T1000 (cell line): ENCODE measurements around the gene ACVR2B.
A peak's percentile ranks its signal among the peaks of the same experiment; 100 is the strongest.
"Not testable (repeated sequence)": the region's sequence is repeated elsewhere in the genome, so short reads cannot be mapped to it uniquely, and the experiment has no call there.

ENCODE experiments used
- DNase-seq: peaks from one replicate; lab custom pipeline; 2025; ENCODE audit warnings: mixed read lengths; lab: John Stamatoyannopoulos, UW

Gene ACVR2B

DNA sequence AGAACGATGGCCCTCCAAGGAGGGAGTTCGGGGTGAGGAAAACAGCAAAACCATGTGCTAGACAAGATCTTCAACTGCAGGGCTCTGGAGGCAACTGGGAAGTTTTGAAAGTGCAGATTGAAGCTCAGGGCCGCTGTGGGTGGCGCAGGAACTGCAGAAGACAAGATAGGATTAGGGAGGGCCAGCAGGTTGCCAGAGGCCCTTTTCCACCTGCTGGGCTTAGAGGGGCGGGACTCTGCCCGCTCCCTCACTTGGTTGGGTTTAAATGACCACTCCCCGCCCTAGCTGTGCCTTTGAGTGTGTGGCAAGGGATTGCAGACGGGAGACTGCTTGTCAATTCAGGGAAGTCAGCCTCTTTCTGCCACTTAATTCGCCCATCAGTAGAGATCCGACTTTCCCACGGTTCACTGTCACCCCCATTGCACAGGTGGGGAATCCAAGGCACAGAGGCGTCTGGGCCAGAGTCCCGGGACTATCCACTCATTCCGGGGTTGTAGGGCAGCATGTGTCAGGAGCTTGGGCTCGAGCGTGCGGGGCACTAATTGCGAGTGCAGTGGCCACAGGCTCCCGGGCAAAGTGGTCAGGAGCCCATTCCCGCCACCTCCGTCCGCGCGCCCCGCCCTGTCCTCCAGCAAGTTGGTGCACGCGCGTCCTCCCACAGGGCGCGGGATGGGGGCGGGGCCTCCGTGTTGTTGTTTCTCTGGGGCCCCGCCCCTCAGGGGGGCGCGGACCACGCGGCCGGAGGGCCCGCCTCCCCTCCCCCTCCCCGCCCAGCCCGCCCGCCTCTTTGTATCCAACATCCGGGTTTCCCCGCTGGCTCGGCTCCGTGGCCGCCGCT is at the start of gene ACVR2B:
Gene ACVR2B (plus strand): TSS at position 816 of the 838 bp plus-strand sequence. CDS start 433 bp downstream, outside the sequence.
- DNase-seq = peak; percentile 85

DNA sequence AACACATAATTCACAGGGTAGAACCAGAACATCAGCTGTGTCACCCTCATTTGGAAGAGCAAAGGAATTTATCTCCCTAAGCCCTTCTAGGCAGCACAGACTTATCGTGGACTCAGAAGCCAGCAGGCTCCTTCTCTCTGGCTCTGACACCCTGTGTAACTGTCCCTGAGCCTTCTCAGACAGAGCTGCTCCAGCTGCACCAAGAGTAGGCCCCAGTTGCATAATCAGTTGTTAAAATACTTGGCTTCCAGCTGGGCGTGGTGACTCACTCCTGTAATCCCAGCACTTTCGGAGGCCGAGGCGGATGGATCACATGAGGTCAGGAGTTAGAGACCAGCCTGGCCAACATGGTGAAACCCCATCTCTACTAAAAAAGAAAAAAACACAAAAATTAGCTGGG is 49.4 kb upstream of the ACVR2B start:
- no peak for DNase-seq

DNA sequence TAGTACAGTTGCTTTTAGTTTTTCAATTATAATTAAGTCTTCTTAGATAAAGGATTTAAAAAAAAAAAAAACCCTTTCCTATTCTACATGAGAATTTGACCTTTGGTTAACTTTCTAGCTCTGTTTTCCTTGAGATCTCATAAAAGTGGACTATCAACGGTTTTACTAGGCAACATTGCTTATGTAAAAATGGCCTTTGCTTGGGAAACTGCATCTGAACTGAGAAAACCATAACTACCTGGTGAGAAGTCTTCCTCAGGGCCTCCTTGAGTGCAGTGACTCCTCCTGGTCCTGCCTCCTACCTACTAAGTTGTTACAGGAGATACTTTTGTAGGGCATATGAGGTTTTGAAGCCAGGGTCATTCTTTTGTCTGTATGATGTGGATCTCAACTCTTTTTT is 42.1 kb upstream of the ACVR2B start:
- DNase-seq = no peak

GRCh38 chr3:38420758-38421157 is 32.9 kb upstream of the ACVR2B start:
- not testable (repeated sequence) for DNase-seq

DNA sequence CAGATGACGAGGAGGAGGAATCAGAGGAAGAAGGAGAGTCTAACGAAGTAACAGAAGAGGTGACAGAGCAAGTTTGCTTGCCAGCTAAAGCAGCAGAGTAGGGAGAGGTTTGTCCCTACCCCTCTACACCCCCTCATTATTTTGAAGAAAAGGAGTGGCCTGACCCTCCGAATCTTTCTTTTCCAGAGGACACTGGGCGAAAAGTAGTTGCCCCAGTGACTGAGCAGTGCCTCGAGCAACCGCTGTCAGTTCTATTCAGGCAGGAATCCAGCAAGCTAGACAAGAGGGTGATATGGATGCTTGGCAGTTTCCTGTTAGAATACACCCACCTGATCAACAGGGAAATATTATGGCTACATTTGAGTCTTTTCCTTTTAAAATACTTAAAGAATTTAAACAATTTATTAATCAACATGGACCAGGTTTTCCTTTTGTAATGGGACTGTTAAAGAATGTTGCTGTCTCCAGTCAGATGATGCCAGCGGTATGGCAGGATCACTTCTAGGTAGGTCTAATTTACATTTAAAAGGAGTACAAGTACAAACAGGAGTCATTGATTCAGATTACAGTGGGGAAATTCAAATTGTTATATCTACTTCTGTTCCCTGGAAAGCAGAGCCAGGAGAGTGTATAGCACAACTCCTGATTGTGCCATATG is 31.9 kb upstream of the ACVR2B start:
- no peak for DNase-seq

DNA sequence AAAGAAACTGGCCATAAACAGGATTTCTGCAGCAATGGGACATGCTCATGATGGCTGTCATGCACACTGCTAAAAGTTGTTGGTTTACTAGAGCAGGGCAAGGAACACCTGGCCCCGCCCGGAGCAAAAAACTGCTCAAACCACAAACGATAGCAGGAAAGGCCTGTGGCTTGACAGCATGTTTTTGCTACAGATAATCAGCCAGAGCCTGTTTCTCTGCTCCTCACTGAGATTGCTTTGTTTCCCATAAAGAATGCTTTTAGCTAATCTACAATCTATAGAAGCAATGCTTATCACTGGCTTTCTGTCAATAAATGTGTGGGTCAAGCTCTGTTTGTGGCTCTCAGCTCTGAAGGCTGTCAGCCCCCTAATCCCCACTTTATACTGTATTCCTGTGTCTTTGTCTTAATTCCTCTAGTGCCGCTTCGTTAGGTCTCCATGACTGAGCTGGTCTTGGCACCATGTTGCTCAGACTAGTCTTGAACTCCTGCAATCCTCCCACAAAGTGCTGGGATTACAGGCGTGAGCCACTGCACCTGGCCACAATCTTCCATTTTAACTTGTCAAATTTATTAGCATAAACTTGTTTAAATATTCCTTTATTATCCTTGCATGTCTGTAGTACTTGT is 26.8 kb upstream of the ACVR2B start:
- DNase-seq = not testable (repeated sequence)

- DNase-seq = not testable (repeated sequence)
Observed at GRCh38 chr3:38432871-38433658, 20.6 kb upstream of the ACVR2B start.

GRCh38 chr3:38433661-38434060 is 20.0 kb upstream of the ACVR2B start:
- DNase-seq = not testable (repeated sequence)

- not testable (repeated sequence) for DNase-seq
Observed at GRCh38 chr3:38438436-38439069, 15.1 kb upstream of the ACVR2B start.

GRCh38 chr3:38443205-38443604 is 10.5 kb upstream of the ACVR2B start:
- not testable (repeated sequence) for DNase-seq

GRCh38 chr3:38446085-38446686 is 7.5 kb upstream of the ACVR2B start:
- DNase-seq = no peak

DNA sequence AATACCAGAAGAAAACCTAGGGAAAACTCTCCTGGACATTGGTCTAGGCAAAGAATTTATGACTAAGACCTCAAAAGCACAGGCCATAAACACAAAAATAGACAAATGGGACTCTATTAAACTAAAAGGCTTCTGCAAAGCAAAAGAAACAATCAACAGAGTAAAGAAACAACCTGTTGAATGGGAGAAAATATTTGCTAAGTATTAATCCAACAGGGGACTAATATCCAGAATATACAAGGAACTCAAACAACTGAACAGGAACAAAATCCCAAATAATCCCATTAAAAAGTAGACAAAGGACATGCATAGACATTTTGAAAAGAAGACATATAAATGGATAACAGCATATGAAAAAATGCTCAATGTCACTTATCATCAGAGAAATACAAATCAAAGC is 6.9 kb upstream of the ACVR2B start:
- no peak for DNase-seq

DNA sequence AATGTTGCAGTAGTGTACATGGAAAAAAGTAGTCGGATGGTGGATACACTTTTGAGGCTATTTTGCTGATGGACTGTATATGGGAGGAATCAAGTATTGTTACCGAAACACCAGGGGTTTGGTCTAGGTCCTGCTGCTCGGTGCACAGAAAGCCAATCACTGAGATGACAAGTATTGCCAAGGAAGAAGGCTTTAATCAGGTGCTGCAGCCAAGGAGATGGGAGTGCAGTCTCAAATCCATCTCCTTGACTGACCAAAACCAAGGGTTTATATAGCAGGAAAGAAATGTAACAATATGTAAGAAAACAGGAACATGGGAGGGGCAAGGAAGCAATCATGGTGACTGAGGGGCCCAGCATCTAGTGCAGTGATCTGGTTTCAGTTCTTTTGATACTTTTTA is 2.8 kb upstream of the ACVR2B start:
- no peak for DNase-seq

DNA sequence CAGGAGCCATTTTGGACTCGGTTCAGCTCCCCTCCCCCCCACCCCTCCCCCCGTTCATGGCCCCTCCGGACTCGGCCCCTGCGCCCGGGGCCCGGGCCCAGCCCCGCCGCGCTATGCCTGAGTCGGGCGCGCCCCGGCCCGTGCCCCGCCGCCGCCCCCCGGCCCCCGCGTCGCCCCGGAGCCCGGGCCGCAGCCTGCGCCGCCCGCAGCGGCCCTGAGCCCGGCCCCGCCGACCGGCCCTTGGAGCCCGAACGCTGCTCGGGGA is 155 bp downstream of the ACVR2B start:
- no peak for DNase-seq

DNA sequence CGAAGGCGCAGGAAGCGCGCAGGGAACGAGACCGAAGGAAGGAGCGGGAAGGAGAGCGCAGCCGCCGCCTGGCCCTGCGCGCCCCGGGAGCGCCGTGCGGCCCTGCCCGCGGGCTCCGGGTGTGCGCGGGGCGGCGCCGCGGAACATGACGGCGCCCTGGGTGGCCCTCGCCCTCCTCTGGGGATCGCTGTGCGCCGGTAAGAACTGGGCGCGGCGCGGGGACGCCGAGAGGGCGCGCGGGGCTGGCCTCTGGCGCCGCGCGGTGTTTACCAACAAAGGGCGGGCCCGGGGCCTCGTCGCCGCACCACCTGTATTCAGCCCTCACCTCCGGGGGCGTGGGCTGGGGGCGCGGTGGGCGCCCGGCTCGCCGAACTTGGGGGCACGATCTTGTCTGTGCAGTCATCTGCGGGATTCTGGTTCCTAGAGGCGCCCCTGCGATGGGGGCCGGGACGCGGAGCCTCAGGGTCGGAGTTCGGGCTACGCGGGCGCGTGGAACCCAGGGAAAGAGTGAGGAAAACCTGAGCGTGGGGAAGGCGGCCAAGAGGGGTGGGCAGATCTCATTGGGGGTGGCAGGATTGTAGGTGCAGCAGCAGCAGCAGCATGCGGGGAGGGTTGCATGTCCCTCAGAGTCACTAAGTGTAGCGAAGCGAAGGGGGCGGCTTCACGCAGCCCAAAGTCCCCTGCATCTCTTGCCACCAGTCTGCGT is 641 bp downstream of the ACVR2B start:
- peak; percentile 35 for DNase-seq

DNA sequence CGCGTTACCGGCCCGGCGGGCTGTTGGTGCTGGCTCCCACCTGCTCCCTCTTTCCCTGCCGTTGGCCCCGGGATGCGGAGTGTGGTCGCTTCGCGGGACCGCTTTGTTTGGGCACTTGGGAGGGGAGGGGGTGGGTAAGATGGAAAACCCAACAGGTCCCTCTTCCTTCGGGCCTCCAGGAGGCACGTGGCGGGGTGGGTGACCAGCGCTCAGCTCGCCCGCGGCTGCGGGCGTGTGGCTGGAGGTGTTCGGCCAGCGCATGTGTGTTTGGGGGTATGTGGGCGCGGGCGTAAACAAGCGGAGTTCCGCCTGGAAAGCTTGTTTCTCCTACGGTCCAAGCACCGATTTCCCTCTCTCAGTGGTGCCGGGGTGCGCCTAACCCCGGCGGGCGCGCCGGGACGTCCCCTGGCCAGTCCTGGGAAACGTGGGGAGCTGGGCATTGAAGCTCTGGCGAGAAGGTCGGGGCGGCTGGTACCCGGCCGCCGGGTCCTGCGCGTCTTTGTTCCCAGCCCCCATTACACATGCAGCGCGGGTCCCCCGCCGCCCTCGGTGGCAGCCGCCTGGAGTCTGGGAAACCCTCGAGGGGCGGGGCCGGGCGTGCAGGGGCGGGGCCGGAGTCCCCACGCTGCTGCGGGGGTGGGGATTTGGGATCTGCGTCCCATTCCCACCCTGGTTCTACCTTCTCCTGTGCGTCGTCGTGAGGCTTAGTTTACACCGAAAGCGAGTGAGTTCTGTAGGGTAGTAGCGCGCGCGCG is 1.4 kb downstream of the ACVR2B start:
- DNase-seq = peak; percentile 40

DNA sequence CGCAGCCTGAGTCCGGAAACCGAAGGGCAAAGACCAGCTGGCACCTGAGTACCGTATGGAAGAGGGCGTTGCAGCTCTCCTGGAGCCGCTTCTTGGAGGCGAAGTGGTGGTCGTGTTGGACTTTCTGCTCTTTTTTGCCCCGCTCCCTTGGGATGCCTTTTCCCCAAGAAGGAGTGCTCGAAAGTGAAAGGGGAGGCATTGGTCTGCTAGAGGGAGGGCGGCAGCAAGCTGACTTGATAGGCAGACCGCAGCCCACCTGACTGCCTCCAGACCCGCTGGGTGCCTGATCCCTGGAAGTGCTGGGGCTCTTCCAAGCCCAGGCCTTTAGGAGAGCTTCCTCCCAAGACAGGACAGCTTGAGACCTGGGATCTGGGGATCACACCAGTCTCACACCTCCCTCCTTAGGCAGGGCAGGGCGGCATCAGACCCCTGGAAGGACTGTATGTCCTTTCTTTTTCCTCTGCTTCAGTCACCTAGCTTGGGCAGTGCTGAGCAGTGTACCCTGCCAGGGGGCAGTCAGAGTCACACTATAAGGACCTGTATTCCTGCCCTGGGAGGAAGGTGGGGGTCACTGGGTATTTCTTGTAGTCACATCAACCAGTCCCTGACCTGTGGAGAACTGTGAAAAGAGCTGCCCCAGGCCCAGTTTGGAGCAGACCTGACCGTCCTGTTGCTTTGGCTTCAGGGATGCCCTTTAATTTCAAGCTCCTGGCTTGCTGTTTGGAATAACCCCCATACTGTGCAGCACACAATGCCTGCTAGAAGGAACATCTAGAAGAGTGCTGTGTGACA is 2.1 kb downstream of the ACVR2B start:
- no peak for DNase-seq

GRCh38 chr3:38457111-38458003 is 3.7 kb downstream of the ACVR2B start:
- DNase-seq = no peak
